Measurements from ENCODE around the gene TBX15.
A peak's percentile ranks its signal among the peaks of the same experiment; 100 is the strongest.

TBX15 gene

GRCh38 chr1:118945489-118945888 is 42.7 kb downstream of the TBX15 start:
- in situ Hi-C loops (cut with HindIII; ENCODE audit: low sequenced_read_pairs), result no loop called here
- no peak for TF ChIP-seq CTCF (IDR thresholded peaks at IDR 0.05; ENCODE audit: low read depth, low read length)
- no peak overlapping the region for H3K4me3 ChIP-seq (ENCODE audit: low read depth, low read length)
- peak; percentile 15 for DNase-seq (ENCODE audit: low read depth, low spot score)

- in situ Hi-C loops (cut with HindIII; ENCODE audit: low sequenced_read_pairs), result no loop called here
- DNase-seq (ENCODE audit: low read depth, low spot score), result no peak
- H3K4me3 ChIP-seq (ENCODE audit: low read depth, low read length), result no peak overlapping the region
- TF ChIP-seq CTCF (IDR thresholded peaks at IDR 0.05; ENCODE audit: low read depth, low read length), result no peak
Measured at GRCh38 chr1:118944546-118944945, 43.6 kb downstream of the TBX15 start.

GRCh38 chr1:118944133-118944532 is 44.0 kb downstream of the TBX15 start:
- TF ChIP-seq CTCF (IDR thresholded peaks at IDR 0.05; ENCODE audit: low read depth, low read length), result no peak
- peak; percentile 17 for DNase-seq (ENCODE audit: low read depth, low spot score)

GRCh38 chr1:118940957-118941356 is 47.2 kb downstream of the TBX15 start:
- DNase-seq (ENCODE audit: low read depth, low spot score), result no peak
- no peak for TF ChIP-seq CTCF (IDR thresholded peaks at IDR 0.05; ENCODE audit: low read depth, low read length)
- in situ Hi-C loops (cut with HindIII; ENCODE audit: low sequenced_read_pairs), result no loop called here
- no peak overlapping the region for H3K4me3 ChIP-seq (ENCODE audit: low read depth, low read length)

More at GRCh38 chr1:118944133-118944532, 44.0 kb downstream of the TBX15 start:
- in situ Hi-C loops (cut with HindIII; ENCODE audit: low sequenced_read_pairs), result no loop called here
- H3K4me3 ChIP-seq (ENCODE audit: low read depth, low read length), result no peak overlapping the region

GRCh38 chr1:118937413-118938072 is 50.6 kb downstream of the TBX15 start:
- TF ChIP-seq CTCF (IDR thresholded peaks at IDR 0.05; ENCODE audit: low read depth, low read length), result no peak
- no peak for DNase-seq (ENCODE audit: low read depth, low spot score)
- no peak overlapping the region for H3K4me3 ChIP-seq (ENCODE audit: low read depth, low read length)
- in situ Hi-C loops (cut with HindIII; ENCODE audit: low sequenced_read_pairs), result no loop called here

- in situ Hi-C loops (cut with HindIII; ENCODE audit: low sequenced_read_pairs), result no loop called here
- peak; percentile 18 for DNase-seq (ENCODE audit: low read depth, low spot score)
- TF ChIP-seq CTCF (IDR thresholded peaks at IDR 0.05; ENCODE audit: low read depth, low read length), result no peak
- no peak overlapping the region for H3K4me3 ChIP-seq (ENCODE audit: low read depth, low read length)
Measured at GRCh38 chr1:118934706-118935105, 53.4 kb downstream of the TBX15 start.

All from astrocyte of the spinal cord (primary cell).